ENCODE results near the gene PLCH2.

Gene PLCH2

GRCh38 chr1:2502210-2502609 lies 26.1 kb downstream of the PLCH2 start:
- DNase-seq: no peak

GRCh38 chr1:2502661-2503553 lies 26.8 kb downstream of the PLCH2 start:
- no peak for DNase-seq

GRCh38 chr1:2503554-2504224 lies 27.6 kb downstream of the PLCH2 start:
- no peak for DNase-seq

- no peak for DNase-seq
Observed at GRCh38 chr1:2504225-2504948, 28.3 kb downstream of the PLCH2 start.

- no peak for DNase-seq
Observed at GRCh38 chr1:2504949-2505272, 28.8 kb downstream of the PLCH2 start.

- no peak for DNase-seq
Observed at GRCh38 chr1:2505461-2505994, 29.4 kb downstream of the PLCH2 start.

GRCh38 chr1:2506007-2506860 lies 30.1 kb downstream of the PLCH2 start:
- no peak for DNase-seq

GRCh38 chr1:2506901-2507565 lies 30.9 kb downstream of the PLCH2 start:
- no peak for DNase-seq

- DNase-seq: no peak
Observed at GRCh38 chr1:2507744-2508155, 31.7 kb downstream of the PLCH2 start.

GRCh38 chr1:2508180-2508579 lies 32.1 kb downstream of the PLCH2 start:
- DNase-seq: no peak

- no peak for DNase-seq
Observed at GRCh38 chr1:2508751-2509150, 32.7 kb downstream of the PLCH2 start.

GRCh38 chr1:2509589-2509988 lies 33.5 kb downstream of the PLCH2 start:
- no peak for DNase-seq

GRCh38 chr1:2510366-2511155 lies 34.5 kb downstream of the PLCH2 start:
- DNase-seq: no peak

GRCh38 chr1:2512862-2513421 lies 36.9 kb downstream of the PLCH2 start:
- DNase-seq: no peak

- no peak for DNase-seq
Observed at GRCh38 chr1:2513939-2514652, 38.0 kb downstream of the PLCH2 start.

GRCh38 chr1:2514863-2515762 lies 39.0 kb downstream of the PLCH2 start:
- no peak for DNase-seq

- no peak for DNase-seq
Observed at GRCh38 chr1:2515763-2516080, 39.6 kb downstream of the PLCH2 start.

- no peak for DNase-seq
Observed at GRCh38 chr1:2516124-2516523, 40.0 kb downstream of the PLCH2 start.

- no peak for DNase-seq
Observed at GRCh38 chr1:2516946-2517345, 40.9 kb downstream of the PLCH2 start.

Data from NCI-H526 (cell line).